Mesangial cell (primary cell): ENCODE data around the gene TGFB1. TPM values are rescaled to one million over a fixed set of nuclear protein-coding genes. Genes with fewer than 3 reads are reported as not detected.

ENCODE experiments used
- total RNA-seq: library from RNA; depleted of rRNA; stranded (reverse); fragments of >200 nt; gene quantifications from 2 replicates; pipeline ENCODE4 v1.2.3, GENCODE V29; 2015

The TGFB1 gene
- 44.2 and 44.6 TPM in 2 replicates for total RNA-seq

GRCh38 chr19:41353466-41354342 lies at the start of gene TGFB1:
TSS of gene TGFB1 (minus strand) at chr19:41353922. CDS start at chr19:41353044, 878 bp downstream.

GRCh38 chr19:41397086-41398049 lies 43.6 kb upstream of the TGFB1 start, which contains the start of the genes BCKDHA and EXOSC5:
TSS of gene BCKDHA (plus strand) at chr19:41397818. CDS start at chr19:41397828, 10 bp downstream.
TSS of gene EXOSC5 (minus strand) at chr19:41397359. CDS start at chr19:41397328, 31 bp downstream.

GRCh38 chr19:41376241-41376997 lies 22.7 kb upstream of the TGFB1 start, which contains the start of gene TMEM91:
TSS of gene TMEM91 (plus strand) at chr19:41376533. CDS start at chr19:41378310, 1,777 bp downstream.

GRCh38 chr19:41363753-41364523 lies 10.2 kb upstream of the TGFB1 start, which contains the start of gene B9D2:
TSS of gene B9D2 (minus strand) at chr19:41364149. CDS start at chr19:41363519, 630 bp downstream.

DNA sequence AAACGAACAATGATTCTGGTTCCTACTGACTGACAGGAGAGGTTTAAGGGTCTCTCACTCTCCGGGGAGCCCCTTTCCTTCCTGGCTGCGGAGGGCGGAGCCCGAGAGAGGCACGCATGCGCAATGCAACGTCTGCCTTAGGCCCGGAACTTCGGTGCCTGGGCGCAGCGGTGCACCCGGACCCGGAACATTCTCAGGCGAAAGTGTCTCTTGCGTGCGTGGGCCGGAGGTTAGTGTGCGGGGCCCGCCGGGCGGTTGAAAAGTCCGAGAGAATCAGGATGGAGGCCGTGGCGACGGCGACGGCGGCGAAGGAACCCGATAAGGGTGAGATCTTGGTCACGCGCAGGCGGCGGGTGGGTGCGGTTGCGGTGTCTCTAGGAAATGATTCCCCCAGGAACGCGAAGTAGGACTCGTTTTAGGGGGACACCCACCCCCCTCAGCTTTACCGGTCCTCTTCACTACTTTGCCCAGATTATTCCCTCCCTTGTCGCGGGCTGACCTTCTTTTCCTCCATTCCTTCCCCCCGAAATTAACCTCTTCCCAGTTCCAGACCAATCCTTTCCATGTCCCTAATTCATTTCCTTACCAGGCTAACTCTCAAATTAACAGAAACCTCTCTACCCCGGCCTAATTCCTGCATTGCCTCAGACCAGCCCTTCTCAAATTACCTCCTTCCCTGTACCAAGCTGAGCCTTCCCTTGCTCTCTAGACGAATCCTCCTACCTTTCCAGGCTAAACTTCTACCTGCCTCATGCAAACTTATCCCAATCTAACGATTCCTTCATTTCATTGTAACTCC lies 43.5 kb downstream of the TGFB1 start, which contains the start of gene CCDC97:
CCDC97 (plus strand) TSS at position 140 of the 799 bp plus-strand sequence; CDS start at position 279, 139 bp downstream.

Other genes with a start within 250 kb of the TGFB1 start
- gene CYP2F1, start 239.5 kb downstream of the TGFB1 start, total RNA-seq = not detected in 2 replicates
- gene CYP2S1, start 160.7 kb downstream of the TGFB1 start, total RNA-seq = 2.9 and 4.1 TPM in 2 replicates
- 356 and 367 TPM in 2 replicates for gene AXL, start 134.7 kb downstream of the TGFB1 start, total RNA-seq
- gene HNRNPUL1, start 89.5 kb downstream of the TGFB1 start, total RNA-seq = 125 and 158 TPM in 2 replicates
- gene CCDC97, start 43.8 kb downstream of the TGFB1 start, total RNA-seq = 11.9 and 18.6 TPM in 2 replicates
- gene B9D2, start 10.2 kb upstream of the TGFB1 start, total RNA-seq = 9.0 and 9.9 TPM in 2 replicates
- gene TMEM91, start 22.6 kb upstream of the TGFB1 start, total RNA-seq = 0.49 and 11.0 TPM in 2 replicates
- 18.9 and 25.3 TPM in 2 replicates for gene EXOSC5, start 43.4 kb upstream of the TGFB1 start, total RNA-seq
- 43.7 and 108 TPM in 2 replicates for gene BCKDHA, start 43.9 kb upstream of the TGFB1 start, total RNA-seq
- 1.5 and 3.9 TPM in 2 replicates for gene B3GNT8, start 73.5 kb upstream of the TGFB1 start, total RNA-seq
- 45.6 and 57.0 TPM in 2 replicates for gene DMAC2, start 86.0 kb upstream of the TGFB1 start, total RNA-seq
- gene ERICH4, start 89.2 kb upstream of the TGFB1 start, total RNA-seq = not detected in 2 replicates
- not detected in 2 replicates for gene CEACAM21, start 222.2 kb upstream of the TGFB1 start, total RNA-seq